ENCODE data around the gene ZNF592. TPM values are rescaled to one million over a fixed set of nuclear protein-coding genes. Genes with fewer than 3 reads are reported as not detected.
"Not testable (repeated sequence)": the region's sequence is repeated elsewhere in the genome, so short reads cannot be mapped to it uniquely, and the experiment has no call there.

ZNF592 gene
- total and polyA plus RNA-seq, 10 donors = 5.2 to 36.2 (median 32.5) TPM

GRCh38 chr15:84752195-84752594 is 3.8 kb downstream of the ZNF592 start:
- intact Hi-C loops (cut with DNase I; ENCODE audit: low total_unique reads) = no loop called here
- no peak overlapping the region for H3K4me3 ChIP-seq
- TF ChIP-seq, protein P1, sequence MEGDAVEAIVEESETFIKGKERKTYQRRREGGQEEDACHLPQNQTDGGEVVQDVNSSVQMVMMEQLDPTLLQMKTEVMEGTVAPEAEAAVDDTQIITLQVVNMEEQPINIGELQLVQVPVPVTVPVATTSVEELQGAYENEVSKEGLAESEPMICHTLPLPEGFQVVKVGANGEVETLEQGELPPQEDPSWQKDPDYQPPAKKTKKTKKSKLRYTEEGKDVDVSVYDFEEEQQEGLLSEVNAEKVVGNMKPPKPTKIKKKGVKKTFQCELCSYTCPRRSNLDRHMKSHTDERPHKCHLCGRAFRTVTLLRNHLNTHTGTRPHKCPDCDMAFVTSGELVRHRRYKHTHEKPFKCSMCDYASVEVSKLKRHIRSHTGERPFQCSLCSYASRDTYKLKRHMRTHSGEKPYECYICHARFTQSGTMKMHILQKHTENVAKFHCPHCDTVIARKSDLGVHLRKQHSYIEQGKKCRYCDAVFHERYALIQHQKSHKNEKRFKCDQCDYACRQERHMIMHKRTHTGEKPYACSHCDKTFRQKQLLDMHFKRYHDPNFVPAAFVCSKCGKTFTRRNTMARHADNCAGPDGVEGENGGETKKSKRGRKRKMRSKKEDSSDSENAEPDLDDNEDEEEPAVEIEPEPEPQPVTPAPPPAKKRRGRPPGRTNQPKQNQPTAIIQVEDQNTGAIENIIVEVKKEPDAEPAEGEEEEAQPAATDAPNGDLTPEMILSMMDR (IDR thresholded peaks at IDR 0.05 in 8 of 11, conservative IDR thresholded peaks at IDR 0.05 in 3 of 11) = no peak
- TF ChIP-seq POLR2A (IDR thresholded peaks at IDR 0.05) (no peak), POLR2AphosphoS5 (IDR thresholded peaks at IDR 0.05) (no peak)

DNA sequence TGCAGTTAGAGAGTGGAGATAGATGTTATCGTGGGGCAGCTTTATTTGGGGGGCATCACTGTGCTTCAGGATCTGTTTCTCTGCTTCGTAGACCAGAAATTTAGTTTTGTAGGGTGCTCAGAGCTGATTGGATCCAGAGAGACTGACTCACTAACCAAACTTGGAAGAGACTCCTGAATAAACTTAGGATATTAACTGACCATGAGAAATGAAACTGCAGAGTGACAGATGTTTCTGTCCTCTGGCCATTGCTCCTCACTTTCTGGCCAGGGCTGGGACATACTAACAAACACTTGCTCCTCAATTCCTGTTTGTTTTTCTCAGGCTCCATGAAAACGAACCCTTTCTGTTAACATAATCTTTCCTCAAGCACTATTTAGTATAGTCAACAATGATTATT is 4.3 kb downstream of the ZNF592 start:
- TF ChIP-seq, protein P1 (IDR thresholded peaks at IDR 0.05 in 8 of 11, conservative IDR thresholded peaks at IDR 0.05 in 3 of 11) = no peak
- TF ChIP-seq POLR2A (IDR thresholded peaks at IDR 0.05) (no peak), POLR2AphosphoS5 (IDR thresholded peaks at IDR 0.05) (no peak)
- no peaks in the 10 kb centered on the region for H3K9me3 ChIP-seq
- H3K27ac ChIP-seq = peak overlapping the region in 1 of 8 donors; percentile 10
- H3K4me3 ChIP-seq = no peak overlapping the region
- peaks cover 32 to 90% (median 77%) of the 10 kb centered on the region in 6 donors for H3K4me1 ChIP-seq
- 69 to 85% (median 81%) methylated on average over 3 of the region's 3 CpGs for WGBS, 5 donors
- no peak for DNase-seq
- intact Hi-C loops (cut with DNase I; ENCODE audit: low total_unique reads) = no loop called here
- H3K36me3 ChIP-seq = peaks cover 0 to 16% (median 0%) of the 10 kb centered on the region in 6 donors
- H3K27me3 ChIP-seq (replicated peaks in 1 of 7) = no peaks in the 10 kb centered on the region

More at GRCh38 chr15:84752195-84752594, 3.8 kb downstream of the ZNF592 start:
- Histone ChIP-seq H3K9me3 (no peaks in the 10 kb centered on the region), H3K27me3 (replicated peaks in 1 of 7) (no peaks in the 10 kb centered on the region), H3K27ac (peak overlapping the region in 1 of 8 donors; percentile 10), H3K36me3 (peaks cover 0 to 14% (median 0%) of the 10 kb centered on the region in 6 donors), H3K4me1 (peaks cover 32 to 90% (median 79%) of the 10 kb centered on the region in 6 donors)
- 89 to 97% (median 93%) methylated on average over 1 of the region's 1 CpG for WGBS, 5 donors
- DNase-seq = no peak

DNA sequence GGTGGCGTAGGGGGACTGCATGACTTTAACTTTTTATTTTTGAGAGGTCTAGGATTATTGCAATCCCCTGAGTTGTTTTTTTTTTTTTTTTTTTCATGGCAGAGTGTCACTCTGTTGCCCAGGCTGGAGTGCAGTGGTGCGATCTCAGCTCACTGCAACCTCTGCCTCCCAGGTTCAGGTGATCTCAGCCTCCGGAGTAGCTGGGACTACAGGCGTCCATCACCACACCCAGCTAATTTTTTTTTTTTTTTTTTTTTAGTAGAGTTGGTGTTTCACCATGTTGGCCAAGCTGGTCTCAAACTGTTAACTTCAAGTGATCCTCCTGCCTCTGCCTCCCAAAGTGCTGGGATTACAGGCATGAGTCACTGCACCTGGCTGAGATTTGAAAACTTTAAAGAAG is 6.5 kb downstream of the ZNF592 start:
- H3K4me3 ChIP-seq; DNase-seq; H3K27ac ChIP-seq; intact Hi-C loops (cut with DNase I; ENCODE audit: low total_unique reads); H3K9me3 ChIP-seq; H3K27me3 ChIP-seq (replicated peaks in 1 of 7): not testable (repeated sequence)
- 66 to 98% (median 89%) methylated on average over 4 of the region's 4 CpGs for WGBS, 5 donors
- peaks cover 43 to 100% (median 87%) of the 10 kb centered on the region in 6 donors for H3K4me1 ChIP-seq
- H3K36me3 ChIP-seq = peaks cover 0 to 20% (median 0%) of the 10 kb centered on the region in 6 donors

GRCh38 chr15:84755736-84756527 is 7.5 kb downstream of the ZNF592 start:
- Histone ChIP-seq H3K27ac (peak overlapping the region in 1 of 8 donors; percentile 26), H3K9me3 (no peaks in the 10 kb centered on the region), H3K4me3 (no peak overlapping the region), H3K27me3 (replicated peaks in 1 of 7) (no peaks in the 10 kb centered on the region), H3K36me3 (peaks cover 0 to 20% (median 0%) of the 10 kb centered on the region in 6 donors), H3K4me1 (peaks cover 36 to 100% (median 87%) of the 10 kb centered on the region in 6 donors)
- DNase-seq = no peak
- intact Hi-C loops (cut with DNase I; ENCODE audit: low total_unique reads) = no loop called here
- WGBS, 5 donors = 79 to 100% (median 89%) methylated on average over 1 of the region's 1 CpG
- no peak for TF ChIP-seq POLR2A (IDR thresholded peaks at IDR 0.05)
- TF ChIP-seq, protein P1 (IDR thresholded peaks at IDR 0.05 in 8 of 11, conservative IDR thresholded peaks at IDR 0.05 in 3 of 11) = no peak
- TF ChIP-seq POLR2AphosphoS5 (IDR thresholded peaks at IDR 0.05) = no peak

Measured in spleen (tissue), 11 donors.